Measurements from ENCODE around the gene PARN. TPM values are rescaled to one million over a fixed set of nuclear protein-coding genes. Genes with fewer than 3 reads are reported as not detected.

Gene PARN
- total RNA-seq, 4 donors from 2014 or later = 69.8 to 214 (median 120) TPM

GRCh38 chr16:14449334-14449733, 180.7 kb downstream of the PARN start:
- no peaks in the 10 kb centered on the region for H3K9me3 ChIP-seq
- intact Hi-C loops (cut with DNase I) = no loop called here
- no peak for TF ChIP-seq CTCF (IDR thresholded peaks at IDR 0.05)
- no peak for TF ChIP-seq POLR2A (IDR thresholded peaks at IDR 0.05)
- no peak overlapping the region for H3K4me3 ChIP-seq (replicated peaks in 1 of 3)
- WGBS, 2 donors = 93 to 95% methylated on average over 4 of the region's 4 CpGs
- no peaks in the 10 kb centered on the region for H3K4me1 ChIP-seq
- no peaks in the 10 kb centered on the region for H3K36me3 ChIP-seq
- H3K27me3 ChIP-seq = no peaks in the 10 kb centered on the region
- DNase-seq = no peak
- no peak overlapping the region for H3K27ac ChIP-seq

GRCh38 chr16:14448879-14449278, 181.2 kb downstream of the PARN start:
- no peaks in the 10 kb centered on the region for H3K36me3 ChIP-seq
- WGBS, 2 donors = 91 to 92% methylated on average over 5 of the region's 5 CpGs
- H3K9me3 ChIP-seq = no peaks in the 10 kb centered on the region
- intact Hi-C loops (cut with DNase I) = no loop called here
- no peak overlapping the region for H3K27ac ChIP-seq
- DNase-seq = no peak
- TF ChIP-seq POLR2A (IDR thresholded peaks at IDR 0.05) (no peak), CTCF (IDR thresholded peaks at IDR 0.05) (no peak)
- H3K4me1 ChIP-seq = no peaks in the 10 kb centered on the region
- no peaks in the 10 kb centered on the region for H3K27me3 ChIP-seq
- no peak overlapping the region for H3K4me3 ChIP-seq (replicated peaks in 1 of 3)

GRCh38 chr16:14447783-14448182, 182.3 kb downstream of the PARN start:
- Histone ChIP-seq H3K4me1 (no peaks in the 10 kb centered on the region), H3K27me3 (no peaks in the 10 kb centered on the region), H3K36me3 (no peaks in the 10 kb centered on the region), H3K4me3 (replicated peaks in 1 of 3) (no peak overlapping the region), H3K9me3 (no peaks in the 10 kb centered on the region), H3K27ac (no peak overlapping the region)
- no peak for DNase-seq
- TF ChIP-seq CTCF (IDR thresholded peaks at IDR 0.05) = no peak
- no peak for TF ChIP-seq POLR2A (IDR thresholded peaks at IDR 0.05)
- intact Hi-C loops (cut with DNase I) = no loop called here
- WGBS, 2 donors = 96 to 98% methylated on average over 5 of the region's 5 CpGs

- no peak for TF ChIP-seq CTCF (IDR thresholded peaks at IDR 0.05)
- TF ChIP-seq POLR2A (IDR thresholded peaks at IDR 0.05) = no peak
- DNase-seq = no peak
- intact Hi-C loops (cut with DNase I) = no loop called here
- H3K4me3 ChIP-seq (replicated peaks in 1 of 3) = no peak overlapping the region
- no peaks in the 10 kb centered on the region for H3K27me3 ChIP-seq
- peaks cover 2 to 4% of the 10 kb centered on the region in 2 donors for H3K4me1 ChIP-seq
- no peak overlapping the region for H3K27ac ChIP-seq
- 89 to 90% methylated on average over 5 of the region's 5 CpGs for WGBS, 2 donors
- H3K36me3 ChIP-seq = no peaks in the 10 kb centered on the region
- H3K9me3 ChIP-seq = no peaks in the 10 kb centered on the region
These were observed 183.3 kb downstream of the PARN start for GRCh38 chr16:14446796-14447195.

GRCh38 chr16:14445937-14446715, 183.9 kb downstream of the PARN start:
- H3K27me3 ChIP-seq = no peaks in the 10 kb centered on the region
- H3K36me3 ChIP-seq = no peaks in the 10 kb centered on the region
- intact Hi-C loops (cut with DNase I) = no loop called here
- no peaks in the 10 kb centered on the region for H3K9me3 ChIP-seq
- DNase-seq = no peak
- peaks cover 7% of the 10 kb centered on the region in 2 donors for H3K4me1 ChIP-seq
- 95 to 96% methylated on average over 12 of the region's 12 CpGs for WGBS, 2 donors
- TF ChIP-seq POLR2A (IDR thresholded peaks at IDR 0.05) (no peak), CTCF (IDR thresholded peaks at IDR 0.05) (no peak)
- H3K4me3 ChIP-seq (replicated peaks in 1 of 3) = no peak overlapping the region
- H3K27ac ChIP-seq = no peak overlapping the region

All from thyroid gland (tissue), 4 donors.